PC-3 (cell line): ENCODE results near the gene KREMEN2. TPM values are rescaled to one million over a fixed set of nuclear protein-coding genes. Genes with fewer than 3 reads are reported as not detected.
"Not testable (repeated sequence)": the region's sequence is repeated elsewhere in the genome, so short reads cannot be mapped to it uniquely, and the experiment has no call there.

Source experiments
- ATAC-seq: fragments of 200-7000 bp; cut with Tn5 transposase; 2 replicates; pipeline ENCODE4 v1.9.1; 2020; ENCODE audit warnings: mild to moderate bottlenecking, moderate library complexity
- BruUV-seq: library from RNA; stranded (reverse); fragments of 400-500 nt; replicated peaks from 2 replicates; lab custom pipeline; 2021; lab: Mats Ljungman, UMichigan
- CTCF ChIA-PET: fragments of 300-600 bp; sonication (Branson Sonifier 250); formaldehyde crosslinking; loops from one replicate; lab custom pipeline; 2022; ENCODE audit warnings: antibody characterized with exemption; lab: Charles Lee
- POLR2A ChIA-PET: fragments of 300-600 bp; sonication (Branson Sonifier 250); formaldehyde crosslinking; loops from one replicate; lab custom pipeline; 2022; ENCODE audit warnings: antibody characterized with exemption; ENCODE audit not compliant: unreplicated experiment; lab: Charles Lee
- DNase-seq: peaks from one replicate; pipeline ENCODE4 v3.0.0-alpha.2; 2015
- H2AFZ ChIP-seq: fragments of 300-600 bp; sonication (generic); 2 replicates; pipeline ENCODE4 v1.6.0; 2016; ENCODE audit warnings: antibody characterized with exemption, low read length
- H3F3A ChIP-seq: fragments of 300-600 bp; sonication (generic); one replicate; pipeline ENCODE4 v1.6.0; 2017; ENCODE audit warnings: antibody characterized with exemption, low read length, control low read depth, mild to moderate bottlenecking; ENCODE audit not compliant: unreplicated experiment
- H3K27ac ChIP-seq: fragments of 300-600 bp; sonication (generic); 2 replicates; pipeline ENCODE4 v1.5.1; 2016; ENCODE audit warnings: mild to moderate bottlenecking, low read length
- H3K27me3 ChIP-seq: fragments of 300-600 bp; sonication (generic); 2 replicates; pipeline ENCODE4 v1.6.1; 2016; ENCODE audit warnings: low read length, mixed read lengths
- H3K36me3 ChIP-seq: fragments of 300-600 bp; sonication (generic); 2 replicates; pipeline ENCODE4 v1.6.1; 2016; ENCODE audit warnings: low read depth, mixed run types, low read length, mixed read lengths
- H3K4me1 ChIP-seq: fragments of 300-600 bp; sonication (generic); 2 replicates; pipeline ENCODE4 v1.5.1; 2016; ENCODE audit warnings: low read length; ENCODE audit not compliant: insufficient read depth
- H3K4me2 ChIP-seq: fragments of 300-600 bp; sonication (generic); 2 replicates; pipeline ENCODE4 v1.6.0; 2016; ENCODE audit warnings: low read length
- H3K4me3 ChIP-seq: fragments of 300-600 bp; sonication (generic); 2 replicates; pipeline ENCODE4 v1.5.1; 2016; ENCODE audit warnings: mild to moderate bottlenecking, low read length, mixed read lengths
- H3K79me2 ChIP-seq: fragments of 300-600 bp; sonication (generic); 2 replicates; pipeline ENCODE4 v1.6.1; 2017; ENCODE audit warnings: low read length, mixed read lengths
- H3K9ac ChIP-seq: fragments of 300-600 bp; sonication (generic); 2 replicates; pipeline ENCODE4 v1.6.0; 2016; ENCODE audit warnings: mild to moderate bottlenecking, low read length
- H3K9me2 ChIP-seq: fragments of 300-600 bp; sonication (generic); replicated peaks from 2 replicates; pipeline ENCODE4 v1.6.1; 2016; ENCODE audit warnings: mixed run types, low read length, mixed read lengths
- H3K9me3 ChIP-seq: fragments of 300-600 bp; sonication (generic); 2 replicates; pipeline ENCODE4 v1.6.1; 2016; ENCODE audit warnings: low read length, mixed read lengths
- H4K20me1 ChIP-seq: fragments of 300-600 bp; sonication (generic); 2 replicates; pipeline ENCODE4 v1.6.1; 2016; ENCODE audit warnings: low read length, mixed read lengths
- CTCF ChIP-seq: fragments of 300-600 bp; sonication (generic); conservative IDR thresholded peaks from 2 replicates; pipeline ENCODE4 v1.5.1; 2017; ENCODE audit warnings: antibody characterized with exemption, low read depth, mild to moderate bottlenecking, low read length
- EZH2 ChIP-seq: fragments of 300-600 bp; sonication (generic); IDR thresholded peaks from one replicate; pipeline ENCODE4 v1.6.1; 2017; ENCODE audit warnings: antibody characterized with exemption, mild to moderate bottlenecking, low read length; ENCODE audit not compliant: unreplicated experiment
- EZH2phosphoT487 ChIP-seq: fragments of 300-600 bp; sonication (generic); IDR thresholded peaks from 2 replicates; pipeline ENCODE4 v1.6.1; 2018; ENCODE audit warnings: mild to moderate bottlenecking, antibody characterized with exemption, low read length, borderline replicate concordance
- intact Hi-C: fragments of 100-400 bp; cut with micrococcal nuclease; formaldehyde crosslinking; loops from 2 replicates; pipeline ENCODE4 v1.9.0; 2023
- total RNA-seq: library from RNA; depleted of rRNA; stranded (reverse); fragments of >200 nt; gene quantifications from 2 replicates; pipeline ENCODE4 v1.2.3, GENCODE V29; 2014

The KREMEN2 gene
- total RNA-seq, 1 experiment from 2014 or later: 3.6 TPM

GRCh38 chr16:2939968-2940367 is 24.1 kb upstream of the KREMEN2 start:
- ChIA-PET CTCF (no interaction called here), POLR2A (no interaction called here)
- Histone ChIP-seq H3K27me3 (no peaks in the 10 kb centered on the region), H3K36me3 (no peaks in the 10 kb centered on the region; the same call in 1 of the 2 replicates), H3K9me2 (no peaks in the 10 kb centered on the region), H4K20me1 (no peaks in the 10 kb centered on the region), H3K9me3 (no peaks in the 10 kb centered on the region), H3K4me1 (no peaks in the 10 kb centered on the region), H2AFZ (no peak overlapping the region), H3K4me2 (no peak overlapping the region), H3K9ac (no peak overlapping the region), H3K4me3 (no peak overlapping the region), H3K79me2 (no peaks in the 10 kb centered on the region), H3F3A (no peaks in the 10 kb centered on the region), H3K27ac (no peak overlapping the region)
- no TSS peak for BruUV-seq
- intact Hi-C loops: no loop called here
- TF ChIP-seq EZH2 (no peak), CTCF (no peak), EZH2phosphoT487 (no peak)
- ATAC-seq (no peak), DNase-seq (no peak)

GRCh38 chr16:2942045-2942444 is 22.0 kb upstream of the KREMEN2 start:
- H3K4me1 ChIP-seq: no peaks in the 10 kb centered on the region
- H3K36me3 ChIP-seq: no peaks in the 10 kb centered on the region; the same call in 1 of the 2 replicates
- ChIA-PET CTCF (interaction anchor here (0.7 kb wide), 1 partner anchor 20 kb away, joined by 4 read pairs; no protein-coding TSS in a partner anchor), POLR2A (no interaction called here)
- H3K9ac ChIP-seq: no peak overlapping the region
- no peak overlapping the region for H3K27ac ChIP-seq
- H3K9me2 ChIP-seq: no peaks in the 10 kb centered on the region
- H4K20me1 ChIP-seq: no peaks in the 10 kb centered on the region
- no peak for TF ChIP-seq EZH2
- no TSS peak for BruUV-seq
- no peaks in the 10 kb centered on the region for H3K27me3 ChIP-seq
- intact Hi-C loops: no loop called here
- no peak overlapping the region for H3K4me3 ChIP-seq
- DNase-seq (no peak), ATAC-seq (no peak)
- H3K4me2 ChIP-seq: no peak overlapping the region
- H3F3A ChIP-seq: no peaks in the 10 kb centered on the region
- H3K9me3 ChIP-seq: no peaks in the 10 kb centered on the region
- H2AFZ ChIP-seq: no peak overlapping the region
- no peaks in the 10 kb centered on the region for H3K79me2 ChIP-seq

- H2AFZ ChIP-seq, H3K4me3 ChIP-seq, H3K36me3 ChIP-seq, H3K9ac ChIP-seq, H3K27me3 ChIP-seq, H3K9me3 ChIP-seq, H4K20me1 ChIP-seq, DNase-seq, H3F3A ChIP-seq, POLR2A ChIA-PET, intact Hi-C loops, H3K27ac ChIP-seq, H3K4me1 ChIP-seq, H3K9me2 ChIP-seq, H3K79me2 ChIP-seq, H3K4me2 ChIP-seq, ATAC-seq, BruUV-seq, CTCF ChIA-PET: not testable (repeated sequence)
Measured at GRCh38 chr16:2943716-2944115, 20.4 kb upstream of the KREMEN2 start.

- H3K27ac ChIP-seq: no peak overlapping the region
- ChIA-PET POLR2A (no interaction called here), CTCF (interaction anchor here (0.6 kb wide), 1 partner anchor 23 kb away, joined by 3 read pairs; no protein-coding TSS in a partner anchor)
- no peaks in the 10 kb centered on the region for H3K27me3 ChIP-seq
- no peak overlapping the region for H3K4me2 ChIP-seq
- ATAC-seq (no peak), DNase-seq (no peak)
- H3F3A ChIP-seq: no peaks in the 10 kb centered on the region
- no TSS peak for BruUV-seq
- no peaks in the 10 kb centered on the region for H3K9me3 ChIP-seq
- no peaks in the 10 kb centered on the region for H3K9me2 ChIP-seq
- H3K4me1 ChIP-seq: no peaks in the 10 kb centered on the region
- H3K9ac ChIP-seq: no peak overlapping the region
- no peak for TF ChIP-seq EZH2phosphoT487
- no peak for TF ChIP-seq EZH2
- TF ChIP-seq CTCF: no peak
- no peaks in the 10 kb centered on the region for H4K20me1 ChIP-seq
- intact Hi-C loops: no loop called here
- no peak overlapping the region for H3K4me3 ChIP-seq
- no peak overlapping the region for H2AFZ ChIP-seq
- H3K79me2 ChIP-seq: no peaks in the 10 kb centered on the region
- H3K36me3 ChIP-seq: no peaks in the 10 kb centered on the region
Measured at GRCh38 chr16:2946649-2947048, 17.4 kb upstream of the KREMEN2 start.
